Activated T-helper 1 cell treated with Interleukin-2 at 50 U/mL for 16 hours (primary cell): ENCODE data around the gene FBXL7.

Source experiments
- DNase-seq: peaks from one replicate; pipeline ENCODE4 v3.0.0-alpha.2; 2020; ENCODE audit warnings: low read depth

FBXL7 gene

DNA sequence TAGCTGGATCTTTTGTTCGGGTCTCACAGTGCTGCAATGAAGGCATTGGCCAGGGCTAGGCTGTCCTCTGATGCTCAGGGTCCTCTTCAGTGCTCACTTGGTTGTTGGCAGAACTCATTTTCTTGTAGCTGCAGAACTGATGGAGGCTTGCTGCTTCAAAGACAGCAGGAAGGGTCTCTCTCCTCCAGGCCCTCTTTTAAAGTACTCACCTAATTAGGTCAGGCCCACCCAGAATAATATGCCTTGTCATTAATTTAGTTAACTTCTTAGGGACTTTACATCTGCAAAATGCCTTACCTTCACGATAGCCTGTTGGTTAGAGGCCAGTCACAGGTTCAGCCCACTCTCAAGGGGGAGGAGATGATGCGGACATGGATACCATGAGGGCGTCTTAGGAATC is 114.7 kb downstream of the FBXL7 start:
- no peak for DNase-seq

DNA sequence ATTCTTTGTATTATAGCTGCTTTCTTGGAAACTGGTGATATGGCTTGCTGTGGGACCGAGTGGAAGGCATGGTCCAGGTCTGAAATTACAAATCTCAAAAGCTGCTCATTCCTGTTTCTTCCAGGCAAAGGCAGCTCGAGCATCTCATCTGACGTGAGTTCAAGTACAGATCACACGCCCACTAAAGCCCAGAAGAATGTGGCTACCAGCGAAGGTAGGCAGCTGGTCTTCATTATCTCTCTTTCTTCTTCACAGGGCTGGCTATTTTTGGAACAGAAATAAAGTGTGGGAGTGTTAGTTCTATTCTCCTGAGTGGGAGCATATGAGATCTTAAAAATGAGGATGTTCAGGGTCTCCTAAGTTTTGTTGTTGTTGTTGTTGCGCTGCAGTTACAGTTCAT is 115.9 kb downstream of the FBXL7 start:
- no peak for DNase-seq

DNA sequence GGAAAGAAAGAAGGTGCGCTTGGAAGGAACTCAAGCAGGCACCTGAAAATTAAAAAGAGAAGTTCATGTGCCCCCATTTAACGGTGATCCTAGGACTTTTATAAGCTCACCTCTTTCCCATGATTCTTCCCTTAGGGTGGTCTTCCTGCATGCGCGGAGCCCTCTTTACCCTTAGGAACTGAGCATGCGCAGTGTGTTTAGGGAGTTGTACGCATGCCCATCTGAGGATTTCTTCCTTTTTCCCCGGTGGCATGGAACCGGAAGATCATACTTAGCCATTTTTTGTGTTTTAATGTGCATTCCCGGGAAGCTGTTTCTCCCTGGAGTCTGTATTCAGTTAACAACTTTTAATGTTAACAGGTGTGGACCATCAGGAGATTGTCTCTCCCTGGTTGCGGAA is 119.0 kb downstream of the FBXL7 start:
- DNase-seq: no peak

GRCh38 chr5:15620501-15620900 is 120.5 kb downstream of the FBXL7 start:
- no peak for DNase-seq

- no peak for DNase-seq
These were observed 121.1 kb downstream of the FBXL7 start for GRCh38 chr5:15621094-15621493.

DNA sequence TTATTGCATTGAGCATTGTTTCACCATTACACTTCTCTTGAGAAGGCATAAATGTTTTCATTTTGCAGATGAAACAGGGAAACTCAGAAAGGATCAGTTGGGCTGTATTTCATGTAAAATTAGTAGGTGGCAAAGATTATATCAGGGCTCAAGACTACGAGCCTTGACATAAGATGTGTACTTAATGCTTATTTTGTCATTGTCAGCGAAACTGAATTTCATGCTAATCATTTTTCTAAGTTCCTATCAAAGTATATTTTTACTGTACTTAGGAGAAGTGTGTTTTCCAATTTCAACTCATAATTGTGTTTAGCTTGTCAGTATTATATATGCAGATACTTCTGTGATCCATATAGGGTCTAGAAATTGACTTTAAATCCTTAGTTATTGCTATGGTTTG is 123.8 kb downstream of the FBXL7 start:
- DNase-seq: no peak

DNA sequence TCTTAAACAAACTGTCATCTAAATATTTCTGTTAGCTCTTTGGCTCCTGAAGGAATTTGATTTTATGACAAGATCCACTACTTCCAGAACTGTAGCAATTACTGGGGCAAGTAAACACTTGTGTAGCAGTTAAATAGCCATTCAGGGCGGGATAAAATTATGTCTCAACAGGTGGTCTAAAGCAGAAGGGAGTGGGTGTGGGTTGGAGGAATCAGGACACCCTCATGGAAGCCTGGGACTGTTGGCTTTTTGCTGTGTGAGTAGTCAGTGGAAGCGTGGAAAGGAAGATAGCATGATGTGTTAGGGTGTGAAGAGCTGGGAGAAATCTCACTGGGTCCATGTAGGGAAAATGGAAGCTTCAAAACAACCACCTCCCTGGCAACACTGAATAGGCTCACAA is 127.1 kb downstream of the FBXL7 start:
- no peak for DNase-seq

- DNase-seq: no peak
These were observed 127.7 kb downstream of the FBXL7 start for GRCh38 chr5:15627647-15628046.

DNA sequence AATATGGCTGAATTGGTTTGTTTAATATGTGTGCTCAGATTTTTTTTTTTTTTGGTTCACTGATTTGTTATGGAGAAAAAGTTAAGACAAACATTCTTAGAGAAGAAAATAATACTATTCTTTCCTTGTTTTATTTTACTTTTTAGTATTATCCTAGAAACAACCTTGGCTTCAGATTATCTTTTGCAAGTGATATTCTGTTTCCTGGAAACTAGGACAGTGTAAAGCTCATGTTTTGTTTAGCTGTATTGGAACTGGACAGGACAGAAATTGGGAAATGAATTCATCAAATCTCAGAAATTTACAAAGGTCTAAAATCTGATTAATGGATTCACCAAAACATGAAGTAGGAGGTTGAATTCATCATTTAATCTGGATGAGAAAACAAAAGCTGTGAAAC is 130.5 kb downstream of the FBXL7 start:
- DNase-seq: no peak

GRCh38 chr5:15634591-15635288 is 134.8 kb downstream of the FBXL7 start:
- DNase-seq: no peak

GRCh38 chr5:15635289-15635616 is 135.3 kb downstream of the FBXL7 start:
- no peak for DNase-seq

DNA sequence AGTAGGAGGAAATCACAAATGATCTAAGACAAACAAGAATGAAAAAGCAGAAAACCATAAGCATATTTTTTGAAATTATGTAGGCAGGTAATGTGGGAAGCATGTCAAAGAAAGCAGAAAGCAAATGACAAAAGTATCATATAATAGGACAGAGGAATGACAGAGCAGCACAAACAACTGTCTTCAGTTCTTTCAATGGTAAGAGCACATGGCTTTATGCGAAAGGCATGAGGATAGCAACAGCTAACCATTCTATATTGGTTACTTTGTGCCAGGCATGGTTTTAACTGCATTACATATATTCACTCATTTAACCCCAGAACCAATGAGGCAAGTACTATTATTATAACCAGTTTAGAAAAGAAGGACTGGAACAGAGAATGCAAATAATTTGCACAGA is 137.4 kb downstream of the FBXL7 start:
- no peak for DNase-seq

DNA sequence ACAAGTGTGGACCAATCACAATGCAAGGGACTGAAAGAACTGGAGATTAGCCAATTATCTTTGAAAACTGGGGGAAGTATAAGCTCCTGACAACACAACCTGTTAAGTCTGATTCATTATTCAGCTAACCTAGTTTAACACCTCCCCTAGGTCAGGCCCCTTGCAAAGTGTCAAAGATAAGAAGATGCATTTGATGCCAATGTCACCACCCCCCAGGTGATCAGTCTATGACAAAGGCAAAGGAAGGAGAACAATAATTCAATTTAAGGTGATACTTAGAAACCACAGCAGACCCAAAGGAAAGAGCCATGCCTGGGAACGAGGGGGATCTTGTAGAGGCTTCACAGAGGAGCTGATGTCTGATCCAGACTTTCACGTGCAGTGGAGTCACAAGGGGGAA is 137.9 kb downstream of the FBXL7 start:
- DNase-seq: no peak

- no peak for DNase-seq
These were observed 138.3 kb downstream of the FBXL7 start for GRCh38 chr5:15638296-15638695.

- no peak for DNase-seq
These were observed 139.3 kb downstream of the FBXL7 start for GRCh38 chr5:15639288-15639687.

GRCh38 chr5:15640116-15640515 is 140.1 kb downstream of the FBXL7 start:
- DNase-seq: no peak

- no peak for DNase-seq
These were observed 143.8 kb downstream of the FBXL7 start for GRCh38 chr5:15643731-15644130.

DNA sequence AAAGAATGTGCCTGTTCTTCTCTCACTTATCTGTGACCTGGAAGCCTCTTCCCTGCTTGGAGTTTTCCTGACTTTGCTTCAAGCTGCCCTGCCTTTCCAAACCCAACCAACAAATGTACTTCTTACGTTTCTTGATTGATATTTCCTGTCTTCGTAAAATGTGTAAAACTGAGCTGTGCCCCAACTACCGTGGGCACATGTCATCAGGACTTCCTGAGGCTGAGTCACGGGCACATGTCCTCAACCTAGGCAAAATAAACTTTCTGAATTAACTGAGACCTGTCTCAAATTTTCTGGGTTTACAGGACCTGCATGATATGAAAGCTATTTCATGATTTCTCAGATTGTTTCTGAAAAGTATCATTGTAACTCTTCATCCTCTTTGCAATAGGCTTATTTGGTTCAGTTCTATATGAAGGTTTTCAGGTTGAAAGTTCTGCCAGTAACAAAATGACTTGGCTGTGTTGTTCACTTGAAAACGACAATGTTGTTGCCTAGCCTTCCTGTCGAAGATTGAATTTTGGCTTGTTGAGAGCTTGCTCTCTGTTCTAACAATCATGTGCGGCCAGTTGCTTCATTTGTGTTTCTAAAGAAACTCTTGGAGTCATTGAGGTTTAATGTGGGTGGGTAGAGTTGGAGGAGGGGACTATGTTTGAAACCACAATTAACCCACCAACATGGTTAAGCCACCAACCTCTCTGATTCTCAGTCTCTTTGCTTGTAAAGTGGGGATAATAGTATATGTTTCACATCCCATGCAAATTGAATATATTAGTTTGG is 145.6 kb downstream of the FBXL7 start:
- no peak for DNase-seq

DNA sequence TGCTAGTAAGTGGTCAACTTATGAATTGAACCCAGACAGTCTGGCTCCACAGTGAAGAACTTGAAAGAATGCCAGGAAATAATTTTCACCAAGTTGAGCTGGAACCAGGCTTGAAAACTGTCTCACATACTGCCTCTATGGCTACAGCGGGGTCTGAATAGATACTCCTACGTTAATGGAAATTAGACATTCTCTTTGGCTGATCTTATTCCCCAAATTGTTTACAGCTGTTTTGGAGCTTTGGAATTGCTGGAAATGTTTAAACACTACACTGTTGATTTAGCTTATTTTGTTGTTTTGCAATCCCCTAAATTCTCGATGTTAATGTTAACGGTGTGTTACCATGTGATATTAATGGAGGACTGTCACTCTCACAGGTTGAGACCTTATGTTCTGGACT is 146.4 kb downstream of the FBXL7 start:
- no peak for DNase-seq

- DNase-seq: no peak
These were observed 147.3 kb downstream of the FBXL7 start for GRCh38 chr5:15647251-15647650.

- no peak for DNase-seq
These were observed 150.3 kb downstream of the FBXL7 start for GRCh38 chr5:15650266-15650665.

- DNase-seq: no peak
These were observed 154.8 kb downstream of the FBXL7 start for GRCh38 chr5:15654779-15655178.

- no peak for DNase-seq
These were observed 155.7 kb downstream of the FBXL7 start for GRCh38 chr5:15655683-15656082.

DNA sequence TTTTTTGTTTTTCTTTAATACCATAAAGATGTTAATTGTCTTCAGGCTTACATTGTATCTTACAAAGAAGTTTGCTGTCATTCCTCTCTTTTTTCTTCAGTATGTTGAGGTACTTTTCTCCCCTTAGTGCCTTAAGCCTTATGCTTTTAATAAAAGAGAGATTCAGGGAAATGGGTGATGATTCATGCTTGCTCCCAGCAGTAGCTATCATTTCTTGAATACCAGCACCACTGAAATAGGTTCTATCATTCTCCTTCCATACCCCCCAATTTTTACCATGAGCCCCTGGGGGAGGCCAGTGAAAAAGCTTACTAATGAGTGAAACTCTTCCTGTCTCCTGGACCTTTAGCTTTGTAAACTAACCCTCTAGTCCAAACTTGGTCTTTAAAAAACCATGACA is 165.0 kb downstream of the FBXL7 start:
- DNase-seq: no peak
